IMR-90 (cell line): ENCODE results near the gene INAVA. TPM values are rescaled to one million over a fixed set of nuclear protein-coding genes. Genes with fewer than 3 reads are reported as not detected.

ENCODE experiments used
- ATAC-seq: fragments of 200-7000 bp; cut with Tn5 transposase; 2 replicates; pipeline ENCODE4 v1.9.1; 2020; ENCODE audit warnings: low read depth, mild to moderate bottlenecking, moderate library complexity
- BruUV-seq: library from RNA; stranded (reverse); fragments of 400-500 nt; replicated peaks from 2 replicates; lab custom pipeline; 2021; lab: Mats Ljungman, UMichigan
- CTCF ChIA-PET: fragments of 300-600 bp; formaldehyde crosslinking; extraction: SDS; loops from one replicate; lab custom pipeline; 2021; ENCODE audit warnings: antibody characterized with exemption; lab: Yijun Ruan, JAX
- POLR2A ChIA-PET: fragments of 300-600 bp; sonication (Branson Sonifier 250); formaldehyde crosslinking; loops from one replicate; lab custom pipeline; 2022; ENCODE audit warnings: antibody characterized with exemption; ENCODE audit not compliant: unreplicated experiment; lab: Charles Lee
- DNase-seq: peaks from one replicate; pipeline ENCODE4 v3.0.0; 2013
- H2AFZ ChIP-seq: replicated peaks from 2 replicates; pipeline ENCODE3; 2013; ENCODE audit warnings: low read length, mild to moderate bottlenecking; ENCODE audit not compliant: poor library complexity
- H2AK5ac ChIP-seq: 2 replicates; pipeline ENCODE4 v1.6.1; 2013; ENCODE audit warnings: low read depth, low read length, inconsistent platforms
- H2AK9ac ChIP-seq: replicated peaks from 2 replicates; pipeline ENCODE3; 2013; ENCODE audit warnings: mild to moderate bottlenecking, low read depth, low read length, moderate library complexity; ENCODE audit not compliant: poor library complexity
- H2BK120ac ChIP-seq: 2 replicates; pipeline ENCODE4 v1.6.1; 2013; ENCODE audit warnings: low read depth, low read length, inconsistent platforms
- H2BK15ac ChIP-seq: 3 replicates; pipeline ENCODE4 v1.6.1; 2013; ENCODE audit warnings: low read depth, low read length, inconsistent platforms
- H2BK20ac ChIP-seq: 2 replicates; pipeline ENCODE4 v1.6.1; 2013; ENCODE audit warnings: low read depth, mild to moderate bottlenecking, inconsistent platforms, low read length, moderate library complexity
- H2BK5ac ChIP-seq: 2 replicates; pipeline ENCODE4 v1.6.1; 2013; ENCODE audit warnings: mild to moderate bottlenecking, low read depth, low read length, inconsistent platforms; ENCODE audit not compliant: poor library complexity, severe bottlenecking
- H3K14ac ChIP-seq: replicated peaks from 2 replicates; pipeline ENCODE4 v1.6.1; 2013; ENCODE audit warnings: low read depth, low read length, inconsistent platforms
- H3K18ac ChIP-seq: 2 replicates; pipeline ENCODE4 v1.6.1; 2013; ENCODE audit warnings: low read depth, low read length, control low read depth
- H3K23ac ChIP-seq: 2 replicates; pipeline ENCODE4 v1.6.1; 2013; ENCODE audit warnings: low read depth, low read length, inconsistent platforms
- H3K27ac ChIP-seq: 2 replicates; pipeline ENCODE4 v1.5.1; 2013; ENCODE audit warnings: mild to moderate bottlenecking, control low read depth, low read length; ENCODE audit not compliant: insufficient read depth
- H3K27me3 ChIP-seq: 2 replicates; pipeline ENCODE4 v1.6.1; 2013; ENCODE audit warnings: low read length; ENCODE audit not compliant: control insufficient read depth, insufficient read depth
- H3K36me3 ChIP-seq: 2 replicates; pipeline ENCODE4 v1.6.1; 2013; ENCODE audit warnings: low read length, mixed read lengths; ENCODE audit not compliant: control insufficient read depth, insufficient read depth
- H3K4ac ChIP-seq: 2 replicates; pipeline ENCODE4 v1.6.1; 2013; ENCODE audit warnings: low read depth, low read length, inconsistent platforms
- H3K4me1 ChIP-seq: 2 replicates; pipeline ENCODE4 v1.6.1; 2013; ENCODE audit warnings: low read length, mixed read lengths; ENCODE audit not compliant: control insufficient read depth, insufficient read depth
- H3K4me2 ChIP-seq: 2 replicates; pipeline ENCODE4 v1.6.1; 2013; ENCODE audit warnings: low read depth, mild to moderate bottlenecking, control low read depth, low read length, moderate library complexity
- H3K4me3 ChIP-seq: 2 replicates; pipeline ENCODE4 v1.5.1; 2013; ENCODE audit warnings: low read depth, mild to moderate bottlenecking, control low read depth, low read length, moderate library complexity; ENCODE audit not compliant: insufficient read depth
- H3K56ac ChIP-seq: 2 replicates; pipeline ENCODE4 v1.6.1; 2013; ENCODE audit warnings: low read length, inconsistent platforms; ENCODE audit not compliant: insufficient read depth; ENCODE audit errors: extremely low read depth
- H3K79me1 ChIP-seq, 2 experiments: 2 replicates each; pipeline ENCODE4 v1.6.1; 2013; ENCODE audit warnings: low read length in 2 of 2, inconsistent platforms in 1 of 2, low read depth in 1 of 2
- H3K9ac ChIP-seq: 2 replicates; pipeline ENCODE4 v1.6.1; 2013; ENCODE audit warnings: low read depth, low read length, control low read depth
- H3K9me1 ChIP-seq: 2 replicates; pipeline ENCODE4 v1.6.1; 2013; ENCODE audit warnings: low read length, inconsistent platforms; ENCODE audit not compliant: insufficient read depth
- H3K9me3 ChIP-seq: 2 replicates; pipeline ENCODE4 v1.6.1; 2013; ENCODE audit warnings: low read length; ENCODE audit not compliant: control insufficient read depth, insufficient read depth
- H4K20me1 ChIP-seq: 2 replicates; pipeline ENCODE4 v1.6.1; 2013; ENCODE audit warnings: low read length, inconsistent platforms; ENCODE audit not compliant: insufficient read depth
- H4K5ac ChIP-seq: 2 replicates; pipeline ENCODE4 v1.6.1; 2013; ENCODE audit warnings: mild to moderate bottlenecking, low read depth, low read length, control low read depth
- H4K8ac ChIP-seq, 2 experiments: 2 replicates each; pipeline ENCODE4 v1.6.1; 2013; ENCODE audit warnings: low read depth in 2 of 2, low read length in 2 of 2, control low read depth in 1 of 2, inconsistent platforms in 1 of 2
- H4K91ac ChIP-seq: 2 replicates; pipeline ENCODE4 v1.6.1; 2013; ENCODE audit warnings: low read depth, low read length, inconsistent platforms; ENCODE audit not compliant: insufficient read depth
- BHLHE40 ChIP-seq: fragments of 150-350 bp; IDR thresholded peaks from 2 replicates; pipeline ENCODE4 v1.6.1; 2016; ENCODE audit warnings: mild to moderate bottlenecking, low read depth, low read length
- CEBPB ChIP-seq: IDR thresholded peaks from 2 replicates; pipeline ENCODE4 v1.6.1; 2012; ENCODE audit warnings: low read depth, low read length, improper control_type of control experiment
- CHD1 ChIP-seq: IDR thresholded peaks from 2 replicates; pipeline ENCODE4 v1.6.1; 2012; ENCODE audit warnings: low read depth, low read length, improper control_type of control experiment
- CTCF ChIP-seq: conservative IDR thresholded peaks from 2 replicates; pipeline ENCODE4 v1.5.1; 2012; ENCODE audit warnings: mild to moderate bottlenecking, low read depth, low read length, improper control_type of control experiment
- ELK1 ChIP-seq: fragments of 150-350 bp; IDR thresholded peaks from 2 replicates; pipeline ENCODE4 v1.6.1; 2016; ENCODE audit warnings: low read depth, mild to moderate bottlenecking, low read length, moderate library complexity, borderline replicate concordance
- FOS ChIP-seq: fragments of 150-350 bp; IDR thresholded peaks from 2 replicates; pipeline ENCODE4 v1.6.1; 2016; ENCODE audit warnings: low read depth, low read length
- MAFK ChIP-seq: IDR thresholded peaks from 2 replicates; pipeline ENCODE4 v1.6.1; 2012; ENCODE audit warnings: low read depth, low read length, improper control_type of control experiment
- MAZ ChIP-seq: IDR thresholded peaks from 2 replicates; pipeline ENCODE4 v1.6.1; 2012; ENCODE audit warnings: low read depth, mild to moderate bottlenecking, low read length, improper control_type of control experiment, moderate library complexity, borderline replicate concordance
- MXI1 ChIP-seq: IDR thresholded peaks from 2 replicates; pipeline ENCODE4 v1.6.1; 2012; ENCODE audit warnings: low read depth, mild to moderate bottlenecking, low read length, moderate library complexity, borderline replicate concordance
- NFE2L2 ChIP-seq: fragments of 150-350 bp; IDR thresholded peaks from 2 replicates; pipeline ENCODE4 v1.6.1; 2016; ENCODE audit warnings: low read depth, mild to moderate bottlenecking, low read length
- POLR2A ChIP-seq: IDR thresholded peaks from 2 replicates; pipeline ENCODE4 v1.6.1; 2012; ENCODE audit warnings: mild to moderate bottlenecking, low read depth, low read length
- RAD21 ChIP-seq: IDR thresholded peaks from 2 replicates; pipeline ENCODE4 v1.6.1; 2012; ENCODE audit warnings: low read length, improper control_type of control experiment
- RCOR1 ChIP-seq: IDR thresholded peaks from 2 replicates; pipeline ENCODE4 v1.6.1; 2012; ENCODE audit warnings: mild to moderate bottlenecking, low read length, improper control_type of control experiment; ENCODE audit not compliant: insufficient replicate concordance
- RFX5 ChIP-seq: IDR thresholded peaks from 2 replicates; pipeline ENCODE4 v1.8.0; 2012; ENCODE audit warnings: low read depth, mild to moderate bottlenecking, low read length, moderate library complexity
- SMC3 ChIP-seq: fragments of 150-350 bp; IDR thresholded peaks from 2 replicates; pipeline ENCODE4 v1.6.1; 2016; ENCODE audit warnings: low read depth, mild to moderate bottlenecking, antibody characterized with exemption, low read length, moderate library complexity
- USF2 ChIP-seq: fragments of 150-350 bp; IDR thresholded peaks from 2 replicates; pipeline ENCODE4 v1.6.1; 2017; ENCODE audit warnings: mild to moderate bottlenecking, antibody characterized with exemption, low read length, low read depth
- WGBS, 2 experiments: methylation state at CpG; one replicate each; pipeline versions ENCODE4 v1.1.5 to v1.1.7; 2013; ENCODE audit warnings: missing lambda C conversion rate in 2 of 2; ENCODE audit not compliant: insufficient read length in 1 of 2; ENCODE audit errors: extremely low coverage in 2 of 2; 5-methylcytosine and 5-hydroxymethylcytosine counted together
- dilution Hi-C: fragments of 300-500 bp; cut with HindIII; formaldehyde crosslinking; loops from one replicate; pipeline ENCODE4 v1.14.3; 2018; ENCODE audit warnings: low sequenced_read_pairs; ENCODE audit not compliant: unreplicated experiment
- in situ Hi-C: fragments of 300-500 bp; cut with MboI; formaldehyde crosslinking; loops from 3 replicates; pipeline ENCODE4 v1.14.3; 2019; ENCODE audit warnings: low sequenced_read_pairs, inconsistent platforms, mixed read lengths
- intact Hi-C: fragments of 100-400 bp; cut with micrococcal nuclease; formaldehyde crosslinking; loops from 2 replicates; pipeline ENCODE4 v1.10.0; 2022
- polyA plus RNA-seq, 3 experiments: library from polyadenylated mRNA; depleted of rRNA; stranded (reverse); fragments of >200 nt; gene quantifications; 2 replicates each; pipeline ENCODE4 v1.2.3, GENCODE V29; 2012; ENCODE audit warnings: low replicate concordance in 1 of 3
- total RNA-seq: library from RNA; depleted of rRNA; stranded (reverse); fragments of >200 nt; gene quantifications from 2 replicates; pipeline ENCODE4 v1.2.3, GENCODE V29; 2012

Gene INAVA
- total and polyA plus RNA-seq, 2 of the 4 experiments (the other 2 are of a cell fraction) = under 0.01 to 0.07 TPM

GRCh38 chr1:200960948-200961340, 66.2 kb downstream of the INAVA start:
- Histone ChIP-seq H3K9me1 (no peaks in the 10 kb centered on the region), H3K9me3 (no peaks in the 10 kb centered on the region), H2BK5ac (no peak overlapping the region), H3K9ac (no peak overlapping the region), H2AFZ (no peak overlapping the region), H3K4me1 (no peaks in the 10 kb centered on the region), H3K14ac (no peak overlapping the region), H3K27me3 (peaks cover 44% of the 10 kb centered on the region), H4K5ac (no peak overlapping the region), H2BK120ac (no peak overlapping the region), H3K36me3 (no peaks in the 10 kb centered on the region), H3K23ac (no peak overlapping the region), H3K4me2 (no peak overlapping the region), H2BK20ac (no peak overlapping the region), H2AK9ac (no peak overlapping the region), H3K4ac (no peak overlapping the region), H4K91ac (no peak overlapping the region), H3K18ac (no peak overlapping the region), H4K8ac (no peak overlapping the region), H3K27ac (no peak overlapping the region), H3K79me1 (no peaks in the 10 kb centered on the region), H3K56ac (no peak overlapping the region), H2AK5ac (no peak overlapping the region), H2BK15ac (no peak overlapping the region), H3K4me3 (no peak overlapping the region), H4K20me1 (no peaks in the 10 kb centered on the region)
- dilution Hi-C loops = no loop called here
- in situ Hi-C loops = no loop called here
- TF ChIP-seq BHLHE40 = no peak
- no peak for TF ChIP-seq RCOR1
- no peak for TF ChIP-seq MAZ
- no peak for TF ChIP-seq RAD21
- no peak for TF ChIP-seq USF2
- TF ChIP-seq POLR2A = no peak
- no peak for TF ChIP-seq ELK1
- no peak for TF ChIP-seq NFE2L2
- TF ChIP-seq CEBPB = no peak
- TF ChIP-seq RFX5 = no peak
- TF ChIP-seq CTCF = no peak
- TF ChIP-seq FOS = no peak
- no peak for TF ChIP-seq MAFK
- no peak for TF ChIP-seq CHD1
- TF ChIP-seq MXI1 = no peak
- no peak for TF ChIP-seq SMC3
- POLR2A ChIA-PET = no interaction called here
- intact Hi-C loops = no loop called here
- no TSS peak for BruUV-seq
- ATAC-seq = no peak
- DNase-seq = no peak
- WGBS, 2 experiments = no CpG with 5 or more reads among the region's 4 CpGs
- CTCF ChIA-PET = interaction anchor here (0.7 to 0.9 kb wide), 2 partner anchors 12 kb away, joined by 4 read pairs; no protein-coding TSS in a partner anchor
